Body of pancreas (tissue), 4 donors: Measurements from ENCODE around the gene SLX9. TPM values are rescaled to one million over a fixed set of nuclear protein-coding genes. Genes with fewer than 3 reads are reported as not detected.
A peak's percentile ranks its signal among the peaks of the same experiment; 100 is the strongest.
"Not testable (repeated sequence)": the region's sequence is repeated elsewhere in the genome, so short reads cannot be mapped to it uniquely, and the experiment has no call there.

ENCODE experiments used
- ATAC-seq: fragments of 150-250 bp; one replicate; pipeline ENCODE4 v1.9.1; 2016
- DNase-seq, 4 donors: peaks; one replicate each; pipeline ENCODE4 v3.0.0-alpha.2; 2019
- H3K27ac ChIP-seq, 4 donors: fragments of 200-600 bp; sonication (generic); 1 replicate in 3 of 4; 2 replicates in 1 of 4; pipeline versions ENCODE4 v1.5.1 to v1.6.1; 2016 to 2019; ENCODE audit warnings: mild to moderate bottlenecking in 1 of 4, mixed read lengths in 1 of 4, moderate library complexity in 1 of 4
- H3K27me3 ChIP-seq, 2 donors: fragments of 200-600 bp; sonication (generic); one replicate each; pipeline ENCODE4 v1.6.0; 2016; ENCODE audit warnings: mild to moderate bottlenecking in 1 of 2
- H3K36me3 ChIP-seq, 2 donors: fragments of 200-600 bp; sonication (generic); replicated peaks in 1 of 2; 2 replicates each; pipeline ENCODE4 v1.5.1; 2016; ENCODE audit warnings: low read depth in 2 of 2; ENCODE audit not compliant: insufficient read depth in 1 of 2
- H3K4me1 ChIP-seq: fragments of 200-600 bp; sonication (generic); one replicate; pipeline ENCODE4 v1.6.0; 2016
- H3K4me3 ChIP-seq, 2 donors: fragments of 200-600 bp; sonication (generic); 1 replicate in 1 of 2; 2 replicates in 1 of 2; pipeline ENCODE4 v1.5.1; 2016 to 2019
- H3K9me3 ChIP-seq, 3 donors: fragments of 200-600 bp; sonication (generic); 1 replicate in 2 of 3; 2 replicates in 1 of 3; pipeline ENCODE4 v1.5.1; 2016
- CTCF ChIP-seq, 7 experiments: fragments of 450-650 bp in 4 of 7; fragments of 200-600 bp in 3 of 7; sonication (generic) in 3 of 7; IDR thresholded peaks; one replicate each; pipeline ENCODE4 v1.5.1; 2016 to 2019; ENCODE audit warnings: antibody characterized with exemption in 7 of 7
- POLR2A ChIP-seq, 3 donors: fragments of 450-650 bp; IDR thresholded peaks; one replicate each; pipeline ENCODE4 v1.6.1; 2016; ENCODE audit warnings: antibody characterized with exemption in 3 of 3, mild to moderate bottlenecking in 2 of 3
- WGBS, 2 donors: methylation state at CpG; one replicate each; pipeline ENCODE4 v1.1.5; 2017; 5-methylcytosine and 5-hydroxymethylcytosine counted together
- intact Hi-C: fragments of 100-400 bp; cut with DNase I; formaldehyde crosslinking; loops from one replicate; pipeline ENCODE4 v1.15.1; 2023
- total RNA-seq, 2 donors: library from RNA; depleted of rRNA; stranded (reverse); fragments of >200 nt; gene quantifications; one replicate each; pipeline ENCODE4 v1.1.0, GENCODE V29; 2016

SLX9 gene
- total RNA-seq, 2 donors from 2014 or later: 5.6 to 9.3 TPM

- peak; percentile 94 for ATAC-seq
Observed at GRCh38 chr21:44911384-44912157, 28.3 kb upstream of the SLX9 start.

GRCh38 chr21:44912158-44912473, 27.7 kb upstream of the SLX9 start:
- peaks cover 25% of the 10 kb centered on the region for H3K4me1 ChIP-seq
- DNase-seq (no peak), ATAC-seq (no peak)
- intact Hi-C loops: no loop called here
- WGBS, 2 donors: 58 to 86% methylated on average over 4 to 8 of the region's 8 CpGs
- H3K9me3 ChIP-seq: no peaks in the 10 kb centered on the region
- H3K4me3 ChIP-seq: no peak overlapping the region
- H3K36me3 ChIP-seq: no peaks in the 10 kb centered on the region
- H3K27me3 ChIP-seq: no peaks in the 10 kb centered on the region
- H3K27ac ChIP-seq: peak overlapping the region in 3 of 4 donors; percentile 46 to 72 (median 68)
- TF ChIP-seq CTCF (IDR thresholded peaks at IDR 0.05) (no peak), POLR2A (IDR thresholded peaks at IDR 0.05) (no peak)

More at GRCh38 chr21:44911384-44912157, 28.3 kb upstream of the SLX9 start:
- peak; percentile 86 to 91 (median 90) for DNase-seq
- H3K27ac ChIP-seq: peak overlapping the region in 3 of 4 donors; percentile 46 to 72 (median 68)
- intact Hi-C loops: no loop called here
- H3K4me1 ChIP-seq: peaks cover 25% of the 10 kb centered on the region
- no peak overlapping the region for H3K4me3 ChIP-seq
- TF ChIP-seq POLR2A (IDR thresholded peaks at IDR 0.05): no peak
- peak; percentile 43 to 69 (median 51) for TF ChIP-seq CTCF (IDR thresholded peaks at IDR 0.05)
- H3K9me3 ChIP-seq: no peaks in the 10 kb centered on the region
- 22 to 23% methylated on average over 12 to 19 of the region's 19 CpGs for WGBS, 2 donors
- H3K27me3 ChIP-seq: no peaks in the 10 kb centered on the region
- H3K36me3 ChIP-seq: no peaks in the 10 kb centered on the region

- 64 to 78% methylated on average over 7 to 16 of the region's 25 CpGs for WGBS, 2 donors
- H3K4me1 ChIP-seq: peaks cover 25% of the 10 kb centered on the region
- DNase-seq: not testable (repeated sequence)
Observed at GRCh38 chr21:44912506-44913412, 27.1 kb upstream of the SLX9 start.

GRCh38 chr21:44913425-44914175, 26.2 kb upstream of the SLX9 start:
- WGBS, 2 donors: 62 to 78% methylated on average over 4 to 7 of the region's 7 CpGs

More at GRCh38 chr21:44912506-44913412, 27.1 kb upstream of the SLX9 start:
- H3K36me3 ChIP-seq, H3K27ac ChIP-seq, H3K9me3 ChIP-seq, intact Hi-C loops, H3K27me3 ChIP-seq, H3K4me3 ChIP-seq, ATAC-seq: not testable (repeated sequence)

More at GRCh38 chr21:44913425-44914175, 26.2 kb upstream of the SLX9 start:
- Histone ChIP-seq H3K27ac (no peak overlapping the region), H3K4me3 (no peak overlapping the region), H3K27me3 (no peaks in the 10 kb centered on the region), H3K4me1 (peaks cover 25% of the 10 kb centered on the region), H3K36me3 (no peaks in the 10 kb centered on the region), H3K9me3 (no peaks in the 10 kb centered on the region)
- DNase-seq (no peak), ATAC-seq (no peak)
- TF ChIP-seq POLR2A (IDR thresholded peaks at IDR 0.05) (no peak), CTCF (IDR thresholded peaks at IDR 0.05) (no peak)
- intact Hi-C loops: no loop called here
